HG03565 (cell line): Measurements from ENCODE around the gene SLC5A10.

Experiments used
- ATAC-seq: cut with Tn5 transposase; IDR thresholded peaks from one replicate; pipeline ENCODE4 v1.9.1; 2021; ENCODE audit warnings: mild to moderate bottlenecking, moderate library complexity; ENCODE audit not compliant: unreplicated experiment

SLC5A10 gene

GRCh38 chr17:19000531-19001325 is 48.8 kb downstream of the SLC5A10 start:
- ATAC-seq = no peak

GRCh38 chr17:19001907-19002590 is 50.1 kb downstream of the SLC5A10 start:
- no peak for ATAC-seq

GRCh38 chr17:19002805-19003542 is 51.0 kb downstream of the SLC5A10 start:
- no peak for ATAC-seq

GRCh38 chr17:19003543-19004420 is 51.8 kb downstream of the SLC5A10 start:
- no peak for ATAC-seq

- peak; percentile 58 for ATAC-seq
Observed at GRCh38 chr17:19004421-19005136, 52.6 kb downstream of the SLC5A10 start, which contains the start of gene FAM83G. TSS of gene FAM83G (minus strand) at chr17:19004764. CDS start at chr17:19004041, 723 bp downstream.

- ATAC-seq = no peak
Observed at GRCh38 chr17:19005137-19005773, 53.3 kb downstream of the SLC5A10 start.

- ATAC-seq = no peak
Observed at GRCh38 chr17:19005789-19006430, 53.9 kb downstream of the SLC5A10 start.

- ATAC-seq = no peak
Observed at GRCh38 chr17:19006698-19007097, 54.7 kb downstream of the SLC5A10 start.

GRCh38 chr17:19009970-19010369 is 58.0 kb downstream of the SLC5A10 start:
- no peak for ATAC-seq

GRCh38 chr17:19010729-19011505 is 59.0 kb downstream of the SLC5A10 start:
- ATAC-seq = no peak

GRCh38 chr17:19011581-19011980 is 59.6 kb downstream of the SLC5A10 start:
- ATAC-seq = no peak

GRCh38 chr17:19012171-19013080 is 60.5 kb downstream of the SLC5A10 start:
- ATAC-seq = no peak

GRCh38 chr17:19013226-19013625 is 61.3 kb downstream of the SLC5A10 start:
- ATAC-seq = no peak

GRCh38 chr17:19013806-19014627 is 62.1 kb downstream of the SLC5A10 start:
- no peak for ATAC-seq

GRCh38 chr17:19014628-19015215 is 62.8 kb downstream of the SLC5A10 start:
- ATAC-seq = no peak

GRCh38 chr17:19015428-19015827 is 63.5 kb downstream of the SLC5A10 start:
- no peak for ATAC-seq
